GM10266 (cell line): ENCODE measurements around the gene PRKAR1B.

ENCODE experiments used
- DNase-seq: peaks from one replicate; pipeline ENCODE4 v3.0.0; 2012; ENCODE audit errors: extremely low spot score
- TF ChIP-seq, protein P1 (sequence below): IDR thresholded peaks from 2 replicates; pipeline ENCODE4 v1.5.1; 2012; ENCODE audit warnings: mild to moderate bottlenecking, low read depth; ENCODE audit not compliant: control insufficient read depth, insufficient read depth; ENCODE audit errors: missing control alignments

PRKAR1B gene

DNA sequence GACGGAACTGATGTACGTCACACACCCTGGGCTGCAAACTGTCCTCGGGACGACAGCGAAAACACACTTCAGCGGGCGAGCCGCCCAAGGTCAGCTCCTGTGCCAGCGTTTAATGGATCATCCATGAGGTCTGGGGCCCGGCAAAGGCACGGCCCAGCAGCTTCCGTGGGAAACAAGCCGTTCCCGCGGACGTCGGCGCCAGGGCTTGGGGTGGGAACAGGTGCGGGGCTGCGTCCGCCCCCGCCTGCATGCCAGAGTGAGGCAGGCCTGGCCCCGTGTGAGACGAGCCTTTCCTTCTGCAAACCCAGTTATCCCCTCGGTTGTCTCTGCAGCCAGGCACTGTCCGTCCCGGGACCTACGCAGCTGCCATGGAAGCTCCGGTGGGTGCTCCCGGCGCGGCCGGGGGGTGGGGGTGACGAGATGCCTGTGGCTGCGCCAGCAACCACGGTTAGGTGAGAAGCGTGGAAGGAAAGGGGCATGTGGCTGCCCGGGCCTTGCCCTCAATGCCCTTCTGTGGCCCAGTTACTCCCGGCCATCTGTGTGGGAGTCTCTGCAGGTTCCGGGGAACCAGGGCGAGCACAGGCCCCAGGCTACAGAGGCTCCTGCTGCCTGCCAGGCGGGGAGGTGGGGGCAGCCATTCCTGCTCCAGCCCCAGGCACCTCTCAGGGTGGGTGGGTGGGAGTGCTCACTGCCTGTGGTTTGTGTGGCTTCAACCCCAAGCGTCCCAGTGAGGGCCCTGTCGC is 165.3 kb downstream of the PRKAR1B start:
- TF ChIP-seq, protein P1, sequence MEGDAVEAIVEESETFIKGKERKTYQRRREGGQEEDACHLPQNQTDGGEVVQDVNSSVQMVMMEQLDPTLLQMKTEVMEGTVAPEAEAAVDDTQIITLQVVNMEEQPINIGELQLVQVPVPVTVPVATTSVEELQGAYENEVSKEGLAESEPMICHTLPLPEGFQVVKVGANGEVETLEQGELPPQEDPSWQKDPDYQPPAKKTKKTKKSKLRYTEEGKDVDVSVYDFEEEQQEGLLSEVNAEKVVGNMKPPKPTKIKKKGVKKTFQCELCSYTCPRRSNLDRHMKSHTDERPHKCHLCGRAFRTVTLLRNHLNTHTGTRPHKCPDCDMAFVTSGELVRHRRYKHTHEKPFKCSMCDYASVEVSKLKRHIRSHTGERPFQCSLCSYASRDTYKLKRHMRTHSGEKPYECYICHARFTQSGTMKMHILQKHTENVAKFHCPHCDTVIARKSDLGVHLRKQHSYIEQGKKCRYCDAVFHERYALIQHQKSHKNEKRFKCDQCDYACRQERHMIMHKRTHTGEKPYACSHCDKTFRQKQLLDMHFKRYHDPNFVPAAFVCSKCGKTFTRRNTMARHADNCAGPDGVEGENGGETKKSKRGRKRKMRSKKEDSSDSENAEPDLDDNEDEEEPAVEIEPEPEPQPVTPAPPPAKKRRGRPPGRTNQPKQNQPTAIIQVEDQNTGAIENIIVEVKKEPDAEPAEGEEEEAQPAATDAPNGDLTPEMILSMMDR, result no peak

DNA sequence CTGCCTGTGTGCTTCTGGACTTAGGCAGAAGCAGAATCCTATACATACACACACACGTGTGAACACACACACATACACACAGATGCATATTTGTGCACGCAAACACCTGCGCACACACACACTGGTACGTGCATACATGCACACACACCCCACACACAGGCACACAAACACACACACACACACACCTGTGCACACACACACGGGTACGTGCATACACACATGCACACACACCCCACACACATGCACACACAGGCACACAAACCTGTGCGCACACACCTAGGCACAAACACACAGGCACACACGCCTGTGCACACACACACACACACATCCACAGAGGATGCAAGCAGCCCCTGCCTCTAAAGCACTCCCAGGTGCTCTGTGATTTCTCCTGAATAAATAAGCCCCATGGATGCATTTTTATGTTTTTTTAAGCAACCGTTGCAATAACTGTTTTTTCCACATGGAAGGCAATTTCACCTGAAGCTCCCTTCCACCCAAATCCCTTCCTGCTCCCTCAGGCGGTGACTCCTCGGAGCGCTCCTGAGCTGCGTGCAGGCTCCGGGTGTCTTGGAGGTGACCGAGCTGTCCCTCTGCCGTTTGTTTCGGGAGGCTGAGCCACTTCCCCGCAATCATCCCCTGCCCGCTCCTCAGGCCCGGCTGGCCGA is 166.0 kb downstream of the PRKAR1B start:
- TF ChIP-seq, protein P1, result no peak
- DNase-seq, result no peak

More for the DNA sequence above, 165.3 kb downstream of the PRKAR1B start:
- DNase-seq, result no peak

DNA sequence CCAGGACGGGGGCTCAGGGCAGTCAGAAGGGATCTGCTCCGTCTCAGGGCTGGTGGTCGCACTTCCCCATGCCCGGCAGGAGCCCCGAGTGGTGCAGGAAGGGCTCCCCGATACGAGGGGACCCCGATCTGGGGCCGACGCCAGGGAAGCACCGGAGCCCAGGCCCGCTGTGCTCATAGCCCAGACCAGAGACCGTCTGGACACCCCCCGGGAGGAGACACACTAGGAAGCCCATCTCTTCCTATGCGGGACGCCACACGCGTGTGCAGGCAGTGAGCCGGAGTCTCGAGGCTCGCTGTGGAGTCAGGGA is 167.7 kb downstream of the PRKAR1B start:
- TF ChIP-seq, protein P1, result no peak
- DNase-seq, result no peak

DNA sequence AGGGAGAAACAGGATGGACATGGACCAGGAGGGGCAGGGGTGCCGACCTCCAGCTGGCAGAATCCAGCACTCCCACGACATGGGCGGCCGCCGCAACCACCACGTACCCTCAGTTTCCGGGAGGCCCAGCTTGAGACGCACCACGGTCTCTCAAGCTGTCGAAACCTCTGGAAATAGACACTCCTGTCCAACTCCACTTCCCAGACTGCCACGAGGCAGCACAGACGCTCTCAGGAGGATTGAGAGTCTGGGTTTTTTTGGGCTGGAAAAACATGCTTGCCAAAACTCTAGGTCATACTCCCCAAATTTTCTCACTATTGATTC is 169.6 kb downstream of the PRKAR1B start:
- no peak for DNase-seq
- TF ChIP-seq, protein P1, result no peak

DNA sequence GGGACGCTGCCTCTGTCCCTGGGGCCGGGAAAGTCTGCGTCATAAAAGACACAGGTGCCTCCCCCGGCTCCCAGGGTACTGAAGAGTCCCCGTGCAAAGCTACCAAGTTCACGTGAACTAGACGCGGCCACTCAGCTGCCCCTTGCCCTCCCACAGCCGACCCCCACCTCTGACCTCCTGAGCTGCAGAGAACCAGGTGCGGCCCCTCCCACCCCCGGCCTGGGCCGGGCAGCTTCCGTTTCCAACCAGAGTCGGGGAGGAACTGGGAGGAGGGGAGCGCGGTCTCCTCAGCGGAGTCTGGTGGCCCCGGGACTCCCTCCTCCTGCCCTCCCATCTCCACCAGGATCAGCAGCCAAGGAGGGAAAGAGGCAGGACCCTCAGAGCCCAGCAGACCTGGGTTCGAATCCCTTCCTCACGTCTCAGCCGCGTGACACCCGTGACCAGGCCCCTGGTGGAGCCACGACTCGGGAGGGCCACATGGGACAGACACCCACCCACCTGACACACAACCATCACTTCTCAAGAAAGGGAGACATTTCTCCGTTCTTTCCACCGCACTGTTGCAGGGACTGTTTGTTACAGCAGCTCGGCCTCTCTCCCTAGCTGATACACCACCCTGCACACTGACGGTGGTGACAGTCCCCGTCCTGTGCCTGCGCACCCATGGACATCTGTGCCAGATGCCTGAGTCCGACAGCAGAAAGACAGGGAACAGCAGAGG is 170.1 kb downstream of the PRKAR1B start:
- DNase-seq, result no peak
- TF ChIP-seq, protein P1, result no peak

DNA sequence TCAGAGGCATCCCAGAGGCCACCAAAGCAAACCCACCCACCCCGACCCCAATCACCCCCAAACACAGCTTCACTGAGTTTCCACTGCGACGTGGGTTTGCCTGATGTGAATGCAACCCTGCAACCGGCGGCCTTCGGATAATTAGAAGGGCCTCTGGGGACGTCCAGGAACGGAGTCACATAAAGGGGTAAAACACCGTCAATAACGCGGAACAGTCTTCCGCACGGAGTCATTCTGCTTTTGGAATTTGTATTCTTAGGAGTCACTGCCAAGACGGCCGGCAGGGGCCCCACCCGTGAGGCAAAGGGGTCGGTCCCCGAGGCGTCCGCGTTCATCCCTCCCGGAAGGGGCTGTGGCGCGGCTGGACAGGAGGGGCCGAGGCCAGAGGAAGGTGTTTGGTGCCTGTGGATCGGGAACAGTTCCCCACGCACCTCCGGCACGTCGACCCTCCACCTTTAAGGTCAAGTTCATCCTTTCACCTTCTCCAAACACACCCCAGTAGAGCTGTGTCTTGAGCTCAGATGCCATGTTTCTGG is 170.7 kb downstream of the PRKAR1B start:
- TF ChIP-seq, protein P1, result no peak
- no peak for DNase-seq
